Lung (tissue), 12 donors: Measurements from ENCODE around the gene ABHD8. TPM values are rescaled to one million over a fixed set of nuclear protein-coding genes. Genes with fewer than 3 reads are reported as not detected.

Source experiments
- ATAC-seq: fragments of 200-7000 bp; cut with Tn5 transposase; one replicate; pipeline ENCODE4 v1.9.1; 2020; ENCODE audit warnings: moderate number of reproducible peaks; ENCODE audit not compliant: insufficient read depth, low FRiP score
- DNase-seq, 3 donors: peaks; one replicate each; pipeline ENCODE4 v3.0.0-alpha.2; 2013 to 2017
- H3K27ac ChIP-seq, 2 donors: one replicate each; pipeline ENCODE4 v1.5.1; 2013; ENCODE audit warnings: mild to moderate bottlenecking in 2 of 2, moderate library complexity in 2 of 2, control low read depth in 1 of 2, inconsistent platforms in 1 of 2, low read depth in 1 of 2, low read length in 1 of 2
- H3K27me3 ChIP-seq, 3 donors: one replicate each; pipeline ENCODE4 v1.5.1; 2013; ENCODE audit warnings: low read length in 2 of 3; ENCODE audit not compliant: control insufficient read depth in 3 of 3, insufficient read depth in 3 of 3
- H3K36me3 ChIP-seq, 4 donors: one replicate each; pipeline ENCODE4 v1.5.1; 2013; ENCODE audit warnings: low read length in 4 of 4, mild to moderate bottlenecking in 1 of 4, moderate library complexity in 1 of 4; ENCODE audit not compliant: control insufficient read depth in 4 of 4, insufficient read depth in 4 of 4
- H3K4me1 ChIP-seq, 5 donors: one replicate each; pipeline ENCODE4 v1.5.1; 2013; ENCODE audit warnings: low read length in 5 of 5, mild to moderate bottlenecking in 2 of 5, moderate library complexity in 1 of 5; ENCODE audit not compliant: control insufficient read depth in 5 of 5, insufficient read depth in 5 of 5
- H3K4me3 ChIP-seq: one replicate; pipeline ENCODE4 v1.5.1; 2013; ENCODE audit warnings: mild to moderate bottlenecking, control low read depth, moderate library complexity
- H3K9ac ChIP-seq, 2 donors: one replicate each; pipeline ENCODE4 v1.5.1; 2013; ENCODE audit warnings: low read length in 2 of 2, control low read depth in 1 of 2; ENCODE audit not compliant: insufficient read depth in 1 of 2
- H3K9me3 ChIP-seq, 4 donors: one replicate each; pipeline ENCODE4 v1.5.1; 2013; ENCODE audit warnings: low read length in 3 of 4, mild to moderate bottlenecking in 1 of 4, moderate library complexity in 1 of 4; ENCODE audit not compliant: control insufficient read depth in 4 of 4, insufficient read depth in 3 of 4
- CTCF ChIP-seq: IDR thresholded peaks from 2 replicates; pipeline ENCODE4 v1.5.1; 2012; ENCODE audit warnings: mild to moderate bottlenecking; ENCODE audit errors: control extremely low read depth, extremely low read depth
- WGBS, 2 donors: extraction: QIAGEN DNeasy Blood & Tissue Kit; methylation state at CpG; one replicate each; pipeline ENCODE4 v1.1.7; 2013; 5-methylcytosine and 5-hydroxymethylcytosine counted together
- polyA plus RNA-seq, 2 donors: library from polyadenylated mRNA; stranded (reverse); fragments of 200-250 nt; gene quantifications; one replicate each; pipeline ENCODE4 v1.2.1, GENCODE V29; 2013
- total RNA-seq, 2 donors: library from RNA; depleted of rRNA in 1 of 2; stranded (reverse); fragments of >200 nt in 1 of 2; gene quantifications; one replicate each; pipeline ENCODE4 v1.2.1, GENCODE V29; 2014 to 2021
- donor health status: control.
- donor health status: control.
- donor health status: Bipolar disorder and iron deficiency.
- donor health status: healthy.
- donor health status: DM: yes; HTN: yes; CAD: no.

The ABHD8 gene
- total and polyA plus RNA-seq, 4 donors, result 12.8 to 23.0 (median 15.1) TPM

- DNase-seq, result no peak
- Histone ChIP-seq H3K9me3 (no peaks in the 10 kb centered on the region), H3K27me3 (no peaks in the 10 kb centered on the region), H3K4me1 (peaks cover 0 to 32% (median 7%) of the 10 kb centered on the region in 5 donors), H3K9ac (no peak overlapping the region), H3K27ac (no peak overlapping the region), H3K4me3 (no peak overlapping the region), H3K36me3 (peaks cover 0 to 10% (median 0%) of the 10 kb centered on the region in 4 donors)
- WGBS, 2 donors, result 85 to 91% methylated on average over 8 of the region's 8 CpGs
- TF ChIP-seq CTCF, result no peak
- ATAC-seq, result no peak
Observed at GRCh38 chr19:17307876-17308377, 4.7 kb upstream of the ABHD8 start.

- H3K27me3 ChIP-seq, result no peaks in the 10 kb centered on the region
- peaks cover 4 to 39% (median 9%) of the 10 kb centered on the region in 5 donors for H3K4me1 ChIP-seq
- H3K9me3 ChIP-seq, result no peaks in the 10 kb centered on the region
- no peak for DNase-seq
- H3K4me3 ChIP-seq, result peak overlapping the region; percentile 51
- H3K27ac ChIP-seq, result peak overlapping the region; percentile 82 to 88
- peaks cover 0 to under 1% (median 0%) of the 10 kb centered on the region in 4 donors for H3K36me3 ChIP-seq
- WGBS, 2 donors, result 11 to 12% methylated on average over 27 to 28 of the region's 28 CpGs
- peak overlapping the region in 1 of 2 donors; percentile 46 for H3K9ac ChIP-seq
- TF ChIP-seq CTCF, result no peak
- no peak for ATAC-seq
Observed at GRCh38 chr19:17306285-17306714, 3.1 kb upstream of the ABHD8 start.

- DNase-seq, result peak; percentile 97 to 98 (median 98)
- peak; percentile 49 for ATAC-seq
- Histone ChIP-seq H3K4me1 (peaks cover 4 to 39% (median 11%) of the 10 kb centered on the region in 5 donors), H3K9ac (peak within 1 kb of the TSS in 1 of 2 donors; percentile 46), H3K27ac (peak within 1 kb of the TSS; percentile 82 to 88), H3K9me3 (no peaks in the 10 kb centered on the region), H3K36me3 (peaks cover 0 to 3% (median 0%) of the 10 kb centered on the region in 4 donors), H3K4me3 (peak within 1 kb of the TSS; percentile 51), H3K27me3 (no peaks in the 10 kb centered on the region)
- peak; percentile 65 for TF ChIP-seq CTCF
- WGBS, 2 donors, result 0% methylated on average over 55 of the region's 55 CpGs
Observed at GRCh38 chr19:17305517-17306284, 2.5 kb upstream of the ABHD8 start, which contains the start of gene MRPL34. Gene MRPL34 (plus strand): TSS chr19:17305872. CDS start chr19:17305893, 21 bp downstream.
